ENCODE results near the gene EFNA2.

- no peak for TF ChIP-seq POLR2AphosphoS5 (IDR thresholded peaks at IDR 0.05; ENCODE audit: low read depth, low read length)
- TF ChIP-seq TAF1 (IDR thresholded peaks at IDR 0.05; ENCODE audit: borderline replicate concordance, low read depth, low read length): no peak
Observed at GRCh38 chr19:1299801-1300200, 14.1 kb downstream of the EFNA2 start.

Data from GM12892 (cell line).